D341Med (cell line): ENCODE results near the gene INCENP.
"Not testable (repeated sequence)": the region's sequence is repeated elsewhere in the genome, so short reads cannot be mapped to it uniquely, and the experiment has no call there.

Source experiments
- DNase-seq: peaks from one replicate; pipeline ENCODE4 v3.0.0; 2012; ENCODE audit warnings: low spot score

The INCENP gene

DNA sequence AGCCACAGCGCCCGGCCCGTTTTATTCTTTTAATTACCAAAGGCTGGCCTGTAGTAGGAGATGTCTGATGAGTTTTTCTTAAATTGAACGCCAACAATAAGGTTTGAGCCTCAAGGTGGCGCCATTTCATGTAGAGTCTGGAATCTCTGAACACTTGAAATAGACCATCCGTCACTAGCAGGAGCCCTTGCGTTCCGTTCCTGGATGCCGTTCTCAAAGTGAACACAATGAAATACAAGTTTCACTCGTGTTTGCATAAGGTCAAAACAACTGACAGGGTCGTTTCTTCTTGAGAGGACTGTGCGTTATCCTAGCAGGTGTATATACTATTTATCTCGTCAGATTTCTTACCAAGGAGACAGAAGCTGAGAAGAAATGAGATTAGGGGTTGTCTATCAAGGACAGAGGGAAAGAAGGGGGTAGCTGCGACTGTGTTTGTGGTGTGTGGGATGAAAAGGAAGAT lies 47.5 kb downstream of the INCENP start:
- peak; percentile 74 for DNase-seq

DNA sequence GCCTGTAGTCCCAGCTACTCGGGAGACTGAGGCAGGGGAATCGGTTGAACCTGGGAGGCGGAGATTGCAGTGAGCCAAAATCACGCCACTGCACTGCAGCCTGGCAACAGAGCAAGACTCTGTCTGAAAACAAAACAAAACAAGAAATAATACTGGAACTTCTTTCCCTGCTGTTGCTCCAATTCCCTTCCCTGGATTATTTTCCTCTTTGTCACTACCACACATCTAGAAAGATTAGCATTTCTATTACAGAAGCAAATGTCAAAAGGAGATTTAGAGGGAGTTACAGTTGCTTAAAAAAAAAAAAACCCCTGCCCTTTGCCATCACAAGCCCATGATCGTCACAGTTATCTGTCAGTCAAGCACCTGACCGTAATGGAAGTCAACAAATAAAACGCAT lies 48.5 kb downstream of the INCENP start:
- no peak for DNase-seq

DNA sequence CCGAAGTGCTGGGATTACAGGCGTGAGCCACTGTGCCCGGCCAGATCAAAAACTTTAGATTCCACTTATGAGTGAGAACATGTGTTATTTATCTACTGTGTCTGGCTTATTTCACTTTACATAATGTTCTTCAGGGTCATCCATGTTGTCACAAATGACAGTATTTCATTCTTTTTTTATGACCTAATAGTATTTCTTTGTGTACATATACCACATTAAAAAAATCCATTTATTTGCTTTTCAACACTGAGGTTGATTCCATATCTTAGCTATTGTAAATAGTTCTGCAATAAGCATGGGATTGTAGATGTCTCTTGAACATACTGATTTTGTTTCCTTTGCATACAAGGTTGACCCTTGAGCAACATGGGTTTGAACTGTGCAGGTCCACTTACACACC lies 53.0 kb downstream of the INCENP start:
- no peak for DNase-seq

DNA sequence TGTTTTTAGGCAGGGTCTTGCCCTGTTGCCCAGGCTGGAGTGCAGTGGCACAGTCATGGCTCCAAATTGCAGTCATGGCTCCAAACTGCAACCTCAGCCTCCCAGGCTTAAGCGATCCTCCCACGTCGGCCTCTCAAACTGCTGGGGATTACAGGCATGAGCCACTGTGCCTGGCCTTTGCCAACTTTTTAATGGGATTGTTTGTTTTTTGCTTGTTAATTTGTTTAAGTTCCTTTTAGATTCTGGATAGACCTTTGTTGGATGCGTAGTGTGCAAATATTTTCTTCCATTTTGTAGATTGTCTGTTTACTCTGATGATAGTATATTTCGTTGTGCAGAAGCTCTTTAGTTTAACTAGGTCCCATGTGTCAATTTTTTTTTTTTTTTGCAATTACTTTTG lies 56.2 kb downstream of the INCENP start:
- DNase-seq = no peak

GRCh38 chr11:62181097-62181496 lies 57.3 kb downstream of the INCENP start:
- no peak for DNase-seq

GRCh38 chr11:62182147-62182891 lies 58.5 kb downstream of the INCENP start:
- no peak for DNase-seq

DNA sequence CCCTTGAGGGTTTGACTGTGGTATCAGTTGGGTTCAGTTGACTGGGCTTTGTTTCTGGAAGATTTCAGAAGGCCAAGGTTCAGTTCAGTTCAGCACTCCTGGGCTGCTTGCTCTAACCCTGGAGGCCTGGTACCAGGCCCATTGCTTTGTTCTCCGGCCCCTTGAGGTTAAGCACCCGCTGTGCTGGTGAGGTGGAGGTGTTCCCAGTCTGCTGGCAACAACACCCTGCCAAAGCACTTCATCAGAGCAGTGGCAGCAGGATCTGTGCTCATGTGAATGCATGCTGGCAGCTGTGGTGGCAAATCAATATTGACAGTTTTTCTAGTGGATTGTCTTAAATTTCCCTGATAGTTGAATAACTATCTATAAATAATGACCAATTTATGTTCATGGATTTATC lies 62.4 kb downstream of the INCENP start:
- DNase-seq = no peak

DNA sequence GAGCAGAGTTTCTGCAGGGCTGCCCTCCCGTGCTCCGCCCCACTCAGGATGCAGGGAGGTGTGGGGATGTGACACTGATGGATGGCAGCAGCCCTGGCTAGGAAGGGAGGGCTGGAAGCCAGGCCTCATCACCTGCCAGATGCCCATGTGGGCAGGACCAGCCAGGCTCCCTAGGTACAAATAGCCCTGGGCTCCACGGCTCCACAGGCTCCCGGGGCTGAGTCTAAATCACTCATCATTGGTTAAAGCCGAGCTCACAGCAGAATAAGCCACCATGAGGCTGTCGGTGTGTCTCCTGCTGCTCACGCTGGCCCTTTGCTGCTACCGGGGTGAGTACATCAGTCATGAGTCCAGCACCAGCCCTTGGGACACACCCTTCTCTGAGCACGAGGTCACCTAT lies 66.2 kb downstream of the INCENP start, which contains the start of gene SCGB1D1:
Gene SCGB1D1, plus strand, starts transcription at position 206 of the 400 bp plus-strand sequence. Its CDS starts 69 bp downstream, at position 275.
- no peak for DNase-seq

DNA sequence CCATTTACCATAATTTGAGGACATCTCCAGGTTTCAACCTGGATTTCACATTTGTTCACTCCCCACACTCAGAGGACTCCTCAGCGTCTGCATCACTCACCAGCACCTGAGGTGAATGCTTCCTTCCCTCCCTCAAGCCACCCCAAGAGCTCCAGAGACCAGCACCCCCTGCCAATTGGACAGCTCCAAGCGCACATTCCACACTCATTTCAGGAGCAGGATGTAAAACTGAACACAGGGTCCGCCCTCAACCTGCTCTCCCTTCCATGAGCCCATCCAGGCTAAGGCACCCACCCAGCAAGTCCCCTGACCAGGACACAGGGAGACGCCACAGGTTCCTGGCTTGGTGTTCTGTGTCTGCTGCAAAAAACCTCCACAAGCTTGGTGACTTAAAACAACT lies 70.1 kb downstream of the INCENP start:
- no peak for DNase-seq

DNA sequence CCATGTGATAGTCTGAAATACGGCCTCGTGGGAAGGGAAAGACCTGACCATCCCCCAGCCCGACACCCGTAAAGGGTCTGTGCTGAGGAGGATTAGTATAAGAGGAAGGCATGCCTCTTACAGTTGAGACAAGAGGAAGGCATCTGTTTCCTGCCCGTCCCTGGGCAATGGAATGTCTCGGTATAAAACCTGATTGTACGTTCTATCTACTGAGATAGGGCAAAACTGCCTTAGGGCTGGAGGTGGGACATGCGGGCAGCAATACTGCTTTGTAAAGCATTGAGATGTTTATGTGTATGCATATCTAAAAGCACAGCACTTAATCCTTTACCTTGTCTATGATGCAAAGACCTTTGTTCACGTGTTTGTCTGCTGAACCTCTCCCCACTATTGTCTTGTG lies 71.2 kb downstream of the INCENP start:
- not testable (repeated sequence) for DNase-seq

GRCh38 chr11:62195945-62196344 lies 72.1 kb downstream of the INCENP start:
- no peak for DNase-seq

GRCh38 chr11:62197400-62197799 lies 73.6 kb downstream of the INCENP start:
- DNase-seq = not testable (repeated sequence)

DNA sequence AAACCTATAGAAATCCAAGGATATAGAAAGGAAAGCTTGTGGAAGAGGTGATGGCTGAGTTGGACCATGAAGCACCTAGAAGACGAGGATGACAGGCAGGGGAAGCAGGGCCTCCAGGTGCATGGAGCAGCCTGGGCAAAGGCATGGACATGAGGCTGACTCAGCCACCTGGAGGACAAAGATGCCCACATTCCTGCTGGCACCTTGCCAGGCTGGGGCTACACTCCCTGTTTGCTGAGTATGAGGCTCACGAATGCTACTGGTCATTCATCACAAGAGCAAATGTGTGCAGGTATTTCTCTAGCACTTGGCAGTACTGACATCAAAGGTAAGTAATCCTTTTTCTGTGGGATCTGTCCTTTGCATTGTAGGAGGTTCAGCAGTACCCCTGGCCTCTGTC lies 77.6 kb downstream of the INCENP start:
- no peak for DNase-seq
